Thoracic aorta endothelial cell (primary cell): Measurements from ENCODE around the gene MAGED4B. TPM values are rescaled to one million over a fixed set of nuclear protein-coding genes. Genes with fewer than 3 reads are reported as not detected.

Source experiments
- small RNA-seq: library from RNA; depleted of rRNA; stranded (forward); fragments of <200 nt; gene quantifications from one replicate; pipeline ENCODE3, GENCODE V24; 2012
- total RNA-seq: library from RNA; depleted of rRNA; stranded (reverse); fragments of >200 nt; gene quantifications from 2 replicates; pipeline ENCODE4 v1.2.3, GENCODE V29; 2012

Gene MAGED4B, protein sequence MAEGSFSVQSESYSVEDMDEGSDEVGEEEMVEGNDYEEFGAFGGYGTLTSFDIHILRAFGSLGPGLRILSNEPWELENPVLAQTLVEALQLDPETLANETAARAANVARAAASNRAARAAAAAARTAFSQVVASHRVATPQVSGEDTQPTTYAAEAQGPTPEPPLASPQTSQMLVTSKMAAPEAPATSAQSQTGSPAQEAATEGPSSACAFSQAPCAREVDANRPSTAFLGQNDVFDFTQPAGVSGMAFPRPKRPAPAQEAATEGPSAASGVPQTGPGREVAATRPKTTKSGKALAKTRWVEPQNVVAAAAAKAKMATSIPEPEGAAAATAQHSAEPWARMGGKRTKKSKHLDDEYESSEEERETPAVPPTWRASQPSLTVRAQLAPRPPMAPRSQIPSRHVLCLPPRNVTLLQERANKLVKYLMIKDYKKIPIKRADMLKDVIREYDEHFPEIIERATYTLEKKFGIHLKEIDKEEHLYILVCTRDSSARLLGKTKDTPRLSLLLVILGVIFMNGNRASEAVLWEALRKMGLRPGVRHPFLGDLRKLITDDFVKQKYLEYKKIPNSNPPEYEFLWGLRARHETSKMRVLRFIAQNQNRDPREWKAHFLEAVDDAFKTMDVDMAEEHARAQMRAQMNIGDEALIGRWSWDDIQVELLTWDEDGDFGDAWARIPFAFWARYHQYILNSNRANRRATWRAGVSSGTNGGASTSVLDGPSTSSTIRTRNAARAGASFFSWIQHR
- total RNA-seq = 1.2 and 7.1 TPM in 2 replicates

GRCh38 chrX:52068666-52069640, at the start of gene MAGED4B:
Gene MAGED4B, minus strand, starts transcription at chrX:52069183. Its CDS starts 1,011 bp downstream, at chrX:52068172.

Small RNA genes lying within 50 kb of the gene (small RNA-seq; reads per million reads assigned to genes)
- gene SNORA11E = not detected

Other genes starting within 250 kb of the MAGED4B start
- gene MAGED1, start 175.6 kb downstream of the MAGED4B start, total RNA-seq = 139 and 187 TPM in 2 replicates
- 5.7 and 7.0 TPM in 2 replicates for gene MAGED4, start 115.7 kb upstream of the MAGED4B start, total RNA-seq